ENCODE results near the gene NOL9.

The NOL9 gene

DNA sequence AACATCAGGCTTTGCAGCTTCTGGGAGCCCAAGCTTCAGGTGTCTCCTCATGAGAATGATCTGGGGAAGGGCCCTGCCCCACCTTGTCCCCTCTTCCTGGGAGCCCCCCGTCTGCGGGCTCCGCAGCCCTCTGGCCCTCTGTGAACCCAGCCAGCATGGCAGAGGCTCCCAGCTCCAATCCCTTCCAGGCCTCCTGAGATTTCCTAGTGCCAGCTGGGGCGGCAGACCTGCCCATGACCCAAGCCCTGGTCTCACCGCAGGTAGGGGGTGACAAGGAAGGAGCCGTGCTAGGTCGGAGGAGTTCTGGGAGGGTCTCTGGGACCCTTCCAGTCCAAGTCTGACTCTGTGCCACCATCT is 70.6 kb downstream of the NOL9 start:
- Histone ChIP-seq H3K27ac (ENCODE audit: low read depth in 2 of 2, low read length in 2 of 2) (peak overlapping the region in 1 of 2 donors; percentile 34), H3K9me3 (ENCODE audit: control insufficient read depth in 2 of 2, low read length in 2 of 2) (no peaks in the 10 kb centered on the region), H3K27me3 (ENCODE audit: control insufficient read depth in 2 of 2, insufficient read depth in 2 of 2, low read length in 2 of 2) (peaks cover 5 to 7% of the 10 kb centered on the region in 2 donors), H3K4me3 (ENCODE audit: low read length in 2 of 2) (no peak overlapping the region), H3K9ac (ENCODE audit: low read depth in 1 of 2, low read length in 2 of 2) (no peak overlapping the region), H3K36me3 (ENCODE audit: control insufficient read depth in 2 of 2, insufficient read depth in 2 of 2, low read length in 2 of 2) (no peaks in the 10 kb centered on the region), H3K4me1 (ENCODE audit: control insufficient read depth in 2 of 2, insufficient read depth in 2 of 2, low read length in 2 of 2) (peaks cover 9 to 24% of the 10 kb centered on the region in 2 donors)

DNA sequence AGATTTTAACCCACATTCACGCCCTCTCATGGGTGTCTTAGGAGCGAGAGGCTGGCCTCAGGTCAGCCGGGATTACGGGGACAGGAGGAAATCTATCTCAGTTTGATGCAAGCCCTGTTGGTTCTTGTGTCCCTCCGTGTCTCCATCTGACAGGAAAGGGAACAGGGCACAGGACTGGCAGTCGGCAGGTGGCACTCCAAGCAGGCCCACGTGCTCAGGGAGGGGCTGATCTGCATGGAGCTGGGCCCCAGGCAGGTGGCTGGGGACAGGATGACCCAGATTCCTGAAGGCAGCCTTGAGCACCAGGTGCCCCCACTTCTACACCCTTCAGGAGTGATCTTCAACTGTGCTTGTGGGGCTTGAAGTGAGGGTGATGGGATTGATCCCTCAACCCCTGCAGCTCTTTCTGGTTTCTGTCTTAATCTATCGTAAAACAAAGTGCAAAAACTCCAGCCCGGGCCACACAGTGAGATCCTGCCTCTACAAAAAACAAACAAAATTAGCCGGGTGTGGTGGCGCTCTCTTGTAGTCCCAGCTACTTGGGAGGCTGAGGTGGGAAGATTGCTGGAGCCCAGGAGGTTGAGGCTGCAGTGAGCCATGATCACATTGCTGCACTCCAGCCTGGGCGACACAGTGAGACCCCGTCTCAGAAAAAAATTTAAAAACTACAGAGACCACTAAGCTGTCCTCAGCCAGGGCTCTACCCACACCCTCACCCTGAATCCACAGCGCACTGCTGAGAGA is 71.1 kb downstream of the NOL9 start:
- H3K27me3 ChIP-seq (ENCODE audit: control insufficient read depth in 2 of 2, insufficient read depth in 2 of 2, low read length in 2 of 2): peaks cover 5 to 7% of the 10 kb centered on the region in 2 donors
- H3K27ac ChIP-seq (ENCODE audit: low read depth in 2 of 2, low read length in 2 of 2): peak overlapping the region in 1 of 2 donors; percentile 51
- H3K9me3 ChIP-seq (ENCODE audit: control insufficient read depth in 2 of 2, low read length in 2 of 2): no peaks in the 10 kb centered on the region
- H3K4me3 ChIP-seq (ENCODE audit: low read length in 2 of 2): no peak overlapping the region
- peak overlapping the region in 1 of 2 donors; percentile 1 for H3K9ac ChIP-seq (ENCODE audit: low read depth in 1 of 2, low read length in 2 of 2)
- H3K4me1 ChIP-seq (ENCODE audit: control insufficient read depth in 2 of 2, insufficient read depth in 2 of 2, low read length in 2 of 2): peaks cover 9 to 23% of the 10 kb centered on the region in 2 donors
- H3K36me3 ChIP-seq (ENCODE audit: control insufficient read depth in 2 of 2, insufficient read depth in 2 of 2, low read length in 2 of 2): no peaks in the 10 kb centered on the region

DNA sequence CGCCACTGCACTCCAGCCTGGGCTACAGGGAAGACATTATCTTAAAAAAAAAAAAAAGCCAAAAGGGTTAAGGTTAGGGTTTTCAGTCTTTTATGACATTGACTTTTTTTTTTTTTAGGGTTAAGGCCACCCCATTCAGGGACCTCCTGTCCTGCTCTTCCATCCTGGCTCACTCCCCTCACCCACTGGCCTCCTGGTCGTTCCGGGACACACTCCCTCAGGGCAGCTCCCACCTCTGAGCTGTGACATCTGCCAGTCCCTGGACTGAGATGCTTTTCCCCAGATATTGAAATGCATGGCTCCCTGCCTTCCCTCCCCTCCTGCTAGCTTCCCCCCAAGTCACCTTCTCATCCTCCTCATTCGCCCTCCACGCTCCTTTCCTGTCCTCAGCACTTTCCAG is 72.5 kb downstream of the NOL9 start:
- H3K9ac ChIP-seq (ENCODE audit: low read depth in 1 of 2, low read length in 2 of 2): no peak overlapping the region
- peaks cover 13 to 28% of the 10 kb centered on the region in 2 donors for H3K4me1 ChIP-seq (ENCODE audit: control insufficient read depth in 2 of 2, insufficient read depth in 2 of 2, low read length in 2 of 2)
- H3K4me3 ChIP-seq (ENCODE audit: low read length in 2 of 2): no peak overlapping the region
- no peak overlapping the region for H3K27ac ChIP-seq (ENCODE audit: low read depth in 2 of 2, low read length in 2 of 2)
- no peaks in the 10 kb centered on the region for H3K36me3 ChIP-seq (ENCODE audit: control insufficient read depth in 2 of 2, insufficient read depth in 2 of 2, low read length in 2 of 2)
- peaks cover 5 to 7% of the 10 kb centered on the region in 2 donors for H3K27me3 ChIP-seq (ENCODE audit: control insufficient read depth in 2 of 2, insufficient read depth in 2 of 2, low read length in 2 of 2)
- no peaks in the 10 kb centered on the region for H3K9me3 ChIP-seq (ENCODE audit: control insufficient read depth in 2 of 2, low read length in 2 of 2)

DNA sequence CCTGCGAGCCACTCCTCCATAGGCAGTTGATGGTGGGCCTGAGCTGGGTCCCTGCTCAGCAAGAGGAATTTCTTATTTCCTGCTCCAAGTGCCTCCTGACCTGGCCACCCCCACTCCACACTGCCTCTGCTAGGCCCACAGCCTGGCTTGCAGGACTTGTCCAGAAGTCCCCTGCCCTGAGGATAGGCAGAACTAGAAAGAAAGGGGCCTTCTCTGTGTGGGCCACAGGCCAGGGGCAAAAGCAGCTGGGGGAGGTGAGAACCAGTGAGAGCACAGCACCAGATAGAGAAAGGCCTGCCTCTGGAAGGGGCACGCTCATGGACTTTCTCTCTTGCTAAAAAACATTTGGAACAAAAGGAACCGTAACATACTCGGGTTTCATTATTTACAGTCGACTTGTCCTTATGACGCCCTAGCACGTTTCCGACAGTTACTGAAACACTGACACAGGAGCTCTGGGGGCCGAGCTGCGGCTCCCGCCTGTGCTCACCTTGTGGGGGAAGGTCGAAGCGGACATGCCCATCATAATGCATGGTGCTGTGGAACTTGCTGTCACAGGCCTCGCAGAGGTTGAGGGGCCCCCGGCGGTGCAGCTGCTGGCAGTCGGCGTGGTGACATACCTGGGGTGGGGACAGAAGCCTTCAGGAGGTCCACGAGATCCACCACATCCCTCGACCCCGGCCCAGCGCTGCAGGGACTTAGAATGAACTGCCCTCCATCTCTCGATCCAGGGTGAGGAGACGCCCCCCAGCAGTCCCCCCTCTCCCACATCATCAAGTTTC is 77.1 kb downstream of the NOL9 start:
- Histone ChIP-seq H3K27ac (ENCODE audit: low read depth in 2 of 2, low read length in 2 of 2) (peak overlapping the region; percentile 71 to 75), H3K4me1 (ENCODE audit: control insufficient read depth in 2 of 2, insufficient read depth in 2 of 2, low read length in 2 of 2) (peaks cover 31 to 41% of the 10 kb centered on the region in 2 donors), H3K27me3 (ENCODE audit: control insufficient read depth in 2 of 2, insufficient read depth in 2 of 2, low read length in 2 of 2) (no peaks in the 10 kb centered on the region), H3K9ac (ENCODE audit: low read depth in 1 of 2, low read length in 2 of 2) (peak overlapping the region; percentile 32 to 47), H3K4me3 (ENCODE audit: low read length in 2 of 2) (no peak overlapping the region), H3K36me3 (ENCODE audit: control insufficient read depth in 2 of 2, insufficient read depth in 2 of 2, low read length in 2 of 2) (no peaks in the 10 kb centered on the region), H3K9me3 (ENCODE audit: control insufficient read depth in 2 of 2, low read length in 2 of 2) (no peaks in the 10 kb centered on the region)

DNA sequence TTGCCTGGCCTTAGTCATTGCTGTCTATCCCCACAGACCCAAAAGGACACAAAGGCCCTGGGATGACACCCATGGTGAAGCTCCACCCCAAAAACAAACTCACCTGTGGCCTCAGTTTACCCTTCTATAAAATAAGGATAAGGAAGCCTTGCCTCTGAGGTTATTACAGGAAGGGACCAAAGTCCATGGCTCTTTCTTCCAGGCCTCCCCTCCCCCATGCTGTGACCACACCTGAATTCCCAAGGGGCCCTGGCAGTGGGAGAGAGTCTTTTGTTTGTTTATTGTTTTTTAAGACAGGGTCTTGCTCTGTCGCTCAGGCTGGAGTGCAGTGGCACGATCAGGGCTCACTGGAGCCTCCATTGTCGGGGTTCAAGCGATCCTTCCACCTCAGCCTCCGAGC is 77.8 kb downstream of the NOL9 start:
- no peaks in the 10 kb centered on the region for H3K36me3 ChIP-seq (ENCODE audit: control insufficient read depth in 2 of 2, insufficient read depth in 2 of 2, low read length in 2 of 2)
- peak overlapping the region; percentile 32 to 66 for H3K9ac ChIP-seq (ENCODE audit: low read depth in 1 of 2, low read length in 2 of 2)
- H3K4me1 ChIP-seq (ENCODE audit: control insufficient read depth in 2 of 2, insufficient read depth in 2 of 2, low read length in 2 of 2): peaks cover 36 to 43% of the 10 kb centered on the region in 2 donors
- no peaks in the 10 kb centered on the region for H3K9me3 ChIP-seq (ENCODE audit: control insufficient read depth in 2 of 2, low read length in 2 of 2)
- no peak overlapping the region for H3K4me3 ChIP-seq (ENCODE audit: low read length in 2 of 2)
- peak overlapping the region; percentile 71 to 75 for H3K27ac ChIP-seq (ENCODE audit: low read depth in 2 of 2, low read length in 2 of 2)
- H3K27me3 ChIP-seq (ENCODE audit: control insufficient read depth in 2 of 2, insufficient read depth in 2 of 2, low read length in 2 of 2): no peaks in the 10 kb centered on the region

DNA sequence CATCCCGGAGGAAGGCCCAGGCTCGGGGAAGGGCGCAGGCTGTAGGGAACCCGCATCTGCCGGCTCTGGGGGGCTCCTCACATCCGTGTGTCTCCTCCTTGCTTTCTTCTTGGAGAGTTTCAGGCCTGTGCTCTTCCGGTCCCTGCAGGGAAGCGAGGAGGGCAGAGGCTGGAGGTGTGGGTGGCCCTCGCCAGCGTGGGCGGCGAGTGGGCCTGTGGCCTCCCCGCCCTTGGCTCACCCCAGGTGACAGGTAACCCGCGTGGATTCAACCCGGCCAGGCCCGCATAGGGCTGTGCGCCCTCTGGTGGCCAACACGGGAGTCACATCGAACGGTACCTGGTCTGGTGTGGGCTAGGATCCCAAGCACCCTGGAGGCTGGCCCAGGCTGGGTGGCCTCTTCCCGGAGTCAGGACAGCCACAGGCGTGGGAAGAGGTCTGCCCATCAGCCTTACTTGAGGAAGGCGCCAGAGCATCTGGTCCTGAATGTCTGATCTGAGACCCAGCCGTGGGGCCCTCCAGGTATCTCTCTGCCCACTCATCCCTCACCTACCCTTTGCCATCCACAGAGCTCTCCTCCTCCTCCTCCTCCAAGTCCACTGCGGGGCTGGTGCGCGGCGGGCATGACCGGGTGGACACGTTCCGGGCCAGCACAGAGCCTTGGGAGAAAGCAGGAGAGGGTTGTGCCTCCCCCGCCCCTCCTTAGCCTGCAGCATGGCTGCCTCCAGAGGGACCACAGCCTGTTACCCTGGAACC is 78.8 kb downstream of the NOL9 start:
- H3K9me3 ChIP-seq (ENCODE audit: control insufficient read depth in 2 of 2, low read length in 2 of 2): no peaks in the 10 kb centered on the region
- peak overlapping the region in 1 of 2 donors; percentile 66 for H3K9ac ChIP-seq (ENCODE audit: low read depth in 1 of 2, low read length in 2 of 2)
- H3K36me3 ChIP-seq (ENCODE audit: control insufficient read depth in 2 of 2, insufficient read depth in 2 of 2, low read length in 2 of 2): no peaks in the 10 kb centered on the region
- peaks cover 36 to 46% of the 10 kb centered on the region in 2 donors for H3K4me1 ChIP-seq (ENCODE audit: control insufficient read depth in 2 of 2, insufficient read depth in 2 of 2, low read length in 2 of 2)
- no peaks in the 10 kb centered on the region for H3K27me3 ChIP-seq (ENCODE audit: control insufficient read depth in 2 of 2, insufficient read depth in 2 of 2, low read length in 2 of 2)
- peak overlapping the region; percentile 61 to 67 for H3K27ac ChIP-seq (ENCODE audit: low read depth in 2 of 2, low read length in 2 of 2)
- H3K4me3 ChIP-seq (ENCODE audit: low read length in 2 of 2): peak overlapping the region; percentile 13 to 52

DNA sequence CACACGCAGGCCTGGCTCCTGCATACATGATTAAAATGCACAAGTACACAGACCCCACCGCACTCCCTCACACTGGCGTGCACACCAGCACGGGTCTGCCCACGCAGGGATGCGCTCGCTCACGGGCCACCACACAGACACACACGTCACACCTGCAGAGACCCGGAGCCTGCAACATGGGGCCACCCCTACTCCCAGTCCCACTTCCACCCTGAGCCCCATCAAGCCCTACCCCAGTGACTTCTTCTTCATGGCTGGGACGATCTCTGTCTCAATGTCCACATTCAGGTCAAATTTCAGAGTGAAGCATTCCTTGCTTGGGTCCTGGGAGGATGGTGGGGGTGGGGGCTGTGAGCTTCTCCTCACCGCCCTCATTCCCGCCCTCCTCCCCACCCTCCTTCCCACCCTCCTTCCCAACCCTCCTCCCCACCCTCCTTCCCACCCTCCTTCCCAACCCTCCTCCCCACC is 79.5 kb downstream of the NOL9 start:
- Histone ChIP-seq H3K27ac (ENCODE audit: low read depth in 2 of 2, low read length in 2 of 2) (no peak overlapping the region), H3K27me3 (ENCODE audit: control insufficient read depth in 2 of 2, insufficient read depth in 2 of 2, low read length in 2 of 2) (no peaks in the 10 kb centered on the region), H3K4me1 (ENCODE audit: control insufficient read depth in 2 of 2, insufficient read depth in 2 of 2, low read length in 2 of 2) (peaks cover 36 to 46% of the 10 kb centered on the region in 2 donors), H3K36me3 (ENCODE audit: control insufficient read depth in 2 of 2, insufficient read depth in 2 of 2, low read length in 2 of 2) (peaks cover 0 to 2% of the 10 kb centered on the region in 2 donors), H3K9ac (ENCODE audit: low read depth in 1 of 2, low read length in 2 of 2) (peak overlapping the region in 1 of 2 donors; percentile 43), H3K9me3 (ENCODE audit: control insufficient read depth in 2 of 2, low read length in 2 of 2) (no peaks in the 10 kb centered on the region), H3K4me3 (ENCODE audit: low read length in 2 of 2) (no peak overlapping the region)

DNA sequence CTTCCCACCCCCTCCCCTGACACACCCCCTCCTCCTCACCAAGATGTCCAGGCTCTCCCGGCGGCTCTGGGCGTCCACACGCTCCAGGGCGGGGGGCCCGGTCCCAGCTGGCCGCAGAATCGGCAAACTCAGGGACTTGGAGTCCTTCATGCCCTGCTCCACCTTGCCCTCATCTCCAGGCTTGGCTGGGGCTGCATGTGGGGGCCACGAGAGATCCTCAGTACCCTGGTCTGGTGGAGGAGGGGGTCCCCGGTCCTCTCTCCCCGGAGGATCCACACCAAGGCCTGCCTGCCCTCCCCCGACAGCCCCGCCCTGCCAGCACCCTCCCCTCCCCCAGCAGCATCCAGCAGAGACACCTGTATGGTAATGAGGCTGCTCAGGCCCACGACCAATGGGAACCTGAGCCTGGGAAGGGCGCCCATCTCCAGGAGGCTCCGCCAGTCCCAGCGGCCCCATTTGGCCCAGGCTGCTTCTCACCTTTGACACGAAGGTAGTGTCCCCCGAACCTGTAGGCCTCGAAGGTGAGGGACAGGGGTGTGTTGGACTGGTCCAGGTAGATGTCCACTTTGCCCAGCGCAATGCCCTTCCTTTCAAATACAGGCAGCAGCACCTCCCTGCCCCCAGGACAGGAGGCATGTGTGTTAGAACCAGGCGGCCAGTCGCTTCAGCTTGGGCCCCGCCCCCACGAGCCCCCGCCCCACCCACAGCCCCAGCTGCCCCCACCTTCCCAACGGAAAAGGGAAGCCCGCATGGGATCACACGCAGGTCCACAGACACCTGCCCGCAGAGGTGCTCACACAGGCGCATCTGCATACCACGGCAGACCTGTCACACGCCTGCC is 80.1 kb downstream of the NOL9 start:
- peak overlapping the region in 1 of 2 donors; percentile 60 for H3K9ac ChIP-seq (ENCODE audit: low read depth in 1 of 2, low read length in 2 of 2)
- H3K4me3 ChIP-seq (ENCODE audit: low read length in 2 of 2): peak overlapping the region in 1 of 2 donors; percentile 52
- H3K9me3 ChIP-seq (ENCODE audit: control insufficient read depth in 2 of 2, low read length in 2 of 2): no peaks in the 10 kb centered on the region
- H3K27ac ChIP-seq (ENCODE audit: low read depth in 2 of 2, low read length in 2 of 2): peak overlapping the region; percentile 48 to 58
- H3K36me3 ChIP-seq (ENCODE audit: control insufficient read depth in 2 of 2, insufficient read depth in 2 of 2, low read length in 2 of 2): peaks cover 4 to 5% of the 10 kb centered on the region in 2 donors
- peaks cover 36 to 46% of the 10 kb centered on the region in 2 donors for H3K4me1 ChIP-seq (ENCODE audit: control insufficient read depth in 2 of 2, insufficient read depth in 2 of 2, low read length in 2 of 2)
- no peaks in the 10 kb centered on the region for H3K27me3 ChIP-seq (ENCODE audit: control insufficient read depth in 2 of 2, insufficient read depth in 2 of 2, low read length in 2 of 2)

DNA sequence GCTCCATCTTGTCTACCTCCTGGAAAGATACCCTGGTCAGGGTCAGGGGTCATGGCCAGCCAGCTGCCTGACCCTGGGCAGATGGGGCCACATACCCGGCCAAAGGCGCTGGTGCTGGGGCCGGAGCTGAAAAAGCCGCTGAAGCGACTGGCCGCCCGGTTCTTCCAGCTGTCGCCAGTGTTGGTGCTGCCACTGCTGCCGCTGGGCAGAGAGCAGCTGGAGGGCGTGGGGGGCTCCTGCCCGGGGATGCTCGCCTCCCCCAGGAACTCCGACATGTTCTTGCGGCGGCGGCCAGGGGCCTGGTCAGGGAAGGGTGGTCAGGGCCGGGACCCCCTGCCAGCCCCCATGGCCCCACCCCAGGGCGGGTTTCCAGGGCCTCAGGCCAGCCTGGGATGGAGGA is 81.2 kb downstream of the NOL9 start:
- Histone ChIP-seq H3K27ac (ENCODE audit: low read depth in 2 of 2, low read length in 2 of 2) (peak overlapping the region; percentile 99 to 100), H3K36me3 (ENCODE audit: control insufficient read depth in 2 of 2, insufficient read depth in 2 of 2, low read length in 2 of 2) (peaks cover 9 to 11% of the 10 kb centered on the region in 2 donors), H3K4me3 (ENCODE audit: low read length in 2 of 2) (no peak overlapping the region), H3K4me1 (ENCODE audit: control insufficient read depth in 2 of 2, insufficient read depth in 2 of 2, low read length in 2 of 2) (peaks cover 36 to 46% of the 10 kb centered on the region in 2 donors), H3K9ac (ENCODE audit: low read depth in 1 of 2, low read length in 2 of 2) (peak overlapping the region in 1 of 2 donors; percentile 89), H3K27me3 (ENCODE audit: control insufficient read depth in 2 of 2, insufficient read depth in 2 of 2, low read length in 2 of 2) (no peaks in the 10 kb centered on the region), H3K9me3 (ENCODE audit: control insufficient read depth in 2 of 2, low read length in 2 of 2) (no peaks in the 10 kb centered on the region)
